Measurements from ENCODE around the gene SVIP. TPM values are rescaled to one million over a fixed set of nuclear protein-coding genes. Genes with fewer than 3 reads are reported as not detected.

Gene SVIP
- total RNA-seq (2014; rRNA removed; shearing (Covaris generic)): 18.1 and 21.6 TPM in 2 replicates

GRCh38 chr11:22829231-22830081, at the start of gene SVIP:
TSS of gene SVIP (minus strand) at chr11:22829801. CDS start at chr11:22829748, 53 bp downstream.
- peak; percentile 95 for DNase-seq (ENCODE audit: low read depth)

GRCh38 chr11:22878604-22879003, 49.0 kb upstream of the SVIP start:
- no peak for DNase-seq (ENCODE audit: low read depth)

GRCh38 chr11:22878039-22878438, 48.4 kb upstream of the SVIP start:
- no peak for DNase-seq (ENCODE audit: low read depth)

DNA sequence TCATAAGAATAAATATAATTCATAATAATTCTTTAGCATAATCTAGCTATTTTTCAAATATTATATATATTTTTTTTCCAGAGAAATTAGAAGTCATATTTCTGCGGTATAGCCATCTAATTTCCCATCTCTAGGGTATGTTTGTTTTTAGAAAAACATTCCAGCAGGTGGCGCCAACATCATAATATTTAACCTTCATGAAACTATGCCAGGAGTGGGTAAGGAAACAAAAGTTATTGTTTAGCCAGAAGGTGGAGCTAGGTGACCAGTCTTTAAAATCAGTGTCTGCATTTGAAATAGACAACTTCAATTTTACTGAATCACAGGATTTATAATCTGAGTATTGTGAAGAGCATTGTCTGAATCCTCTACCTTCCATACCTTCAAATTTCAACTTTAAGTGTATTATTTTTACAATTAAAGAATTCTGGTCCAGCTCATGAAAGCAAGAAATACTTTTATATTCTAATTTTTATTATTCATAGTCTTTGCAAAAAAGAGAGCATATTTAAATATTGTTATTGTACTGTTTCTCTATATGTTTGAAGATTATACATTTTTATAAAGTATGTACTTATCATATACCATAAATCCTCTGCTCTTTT, 46.4 kb upstream of the SVIP start:
- peak; percentile 66 for DNase-seq (ENCODE audit: low read depth)

DNA sequence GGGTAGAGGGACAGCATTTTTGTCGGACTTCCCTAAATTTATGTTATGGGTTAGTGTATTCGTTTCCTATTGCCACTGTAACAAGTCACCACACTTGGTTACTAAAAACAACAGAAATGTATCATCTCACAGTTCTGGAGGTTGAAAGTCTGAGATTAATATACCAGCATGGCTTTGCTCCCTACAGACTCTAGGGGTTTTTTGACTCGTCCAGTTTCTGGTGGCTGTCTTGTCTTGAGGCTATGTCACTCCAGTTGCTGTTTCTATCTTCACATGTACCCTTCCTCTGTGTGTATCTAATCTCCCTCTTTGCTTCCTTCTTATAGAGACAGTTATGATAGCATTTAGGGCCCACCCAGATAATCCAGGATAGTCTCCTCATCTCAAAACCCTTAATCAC, 39.7 kb upstream of the SVIP start:
- DNase-seq (ENCODE audit: low read depth): no peak

- no peak for DNase-seq (ENCODE audit: low read depth)
Observed at GRCh38 chr11:22860241-22860640, 30.6 kb upstream of the SVIP start, which contains the start of gene CCDC179. TSS of gene CCDC179 (minus strand) at chr11:22860474. CDS start at chr11:22860421, 53 bp downstream.

- no peak for DNase-seq (ENCODE audit: low read depth)
Observed at GRCh38 chr11:22859756-22860155, 30.2 kb upstream of the SVIP start.

DNA sequence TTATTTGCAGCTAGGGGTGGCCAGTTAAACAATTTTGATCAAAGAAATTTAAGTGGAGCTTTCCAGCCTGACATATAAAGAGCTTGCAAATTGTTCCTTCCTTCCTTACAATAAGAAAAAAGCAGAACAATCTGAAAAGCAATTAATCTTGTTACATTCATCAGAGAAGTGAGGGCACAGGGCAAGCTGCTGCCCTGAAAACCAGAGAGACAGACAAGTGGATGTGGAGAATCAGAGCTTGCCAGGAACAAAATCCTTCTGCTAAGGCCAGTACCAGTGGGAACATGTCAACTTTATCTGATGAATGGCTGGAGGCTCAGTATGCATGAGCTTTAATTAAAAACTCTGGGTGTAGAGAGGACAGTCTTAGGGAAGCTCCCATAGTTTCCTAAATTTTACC, 21.9 kb upstream of the SVIP start:
- no peak for DNase-seq (ENCODE audit: low read depth)

DNA sequence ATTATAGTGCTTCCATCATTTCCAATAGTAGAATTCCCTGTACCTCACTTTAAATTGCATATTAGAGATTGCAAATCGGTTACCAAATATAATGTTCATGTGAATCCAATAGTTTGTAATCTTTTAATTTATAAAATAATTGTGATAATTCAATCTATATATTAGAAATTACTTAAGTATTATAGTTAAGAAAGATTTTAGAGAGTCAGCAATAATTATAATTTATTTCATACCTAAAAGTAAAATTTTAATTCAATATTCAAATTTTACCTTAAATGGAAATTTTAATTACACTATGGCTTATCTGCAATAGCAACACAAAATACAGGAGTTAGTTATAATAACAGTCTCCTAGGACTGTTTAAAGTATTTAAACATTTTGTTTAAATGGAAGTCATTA, 17.1 kb upstream of the SVIP start:
- DNase-seq (ENCODE audit: low read depth): no peak

- peak; percentile 31 for DNase-seq (ENCODE audit: low read depth)
Observed at GRCh38 chr11:22832315-22833015, 2.9 kb upstream of the SVIP start.

GRCh38 chr11:22830082-22830414, 447 bp upstream of the SVIP start:
- DNase-seq (ENCODE audit: low read depth): no peak

DNA sequence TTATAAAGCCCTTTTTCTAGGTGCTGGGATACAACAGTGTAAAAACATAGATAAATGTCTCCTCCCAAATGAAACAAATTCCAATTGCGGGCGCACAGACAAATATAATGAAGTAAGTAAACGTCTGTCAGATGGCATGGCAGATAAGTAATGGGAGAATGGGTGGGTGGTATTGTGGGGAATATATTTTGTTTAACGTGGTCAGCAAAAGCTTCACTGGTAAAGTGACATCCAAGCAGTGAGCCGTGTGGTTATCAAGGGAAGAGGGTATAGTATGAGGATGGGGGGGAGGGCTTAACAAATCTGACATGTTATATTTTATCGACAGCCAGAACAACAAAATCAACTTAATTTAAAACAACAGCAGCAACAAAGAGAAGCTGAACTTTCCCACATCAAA, 1.2 kb downstream of the SVIP start:
- DNase-seq (ENCODE audit: low read depth): peak; percentile 3

DNA sequence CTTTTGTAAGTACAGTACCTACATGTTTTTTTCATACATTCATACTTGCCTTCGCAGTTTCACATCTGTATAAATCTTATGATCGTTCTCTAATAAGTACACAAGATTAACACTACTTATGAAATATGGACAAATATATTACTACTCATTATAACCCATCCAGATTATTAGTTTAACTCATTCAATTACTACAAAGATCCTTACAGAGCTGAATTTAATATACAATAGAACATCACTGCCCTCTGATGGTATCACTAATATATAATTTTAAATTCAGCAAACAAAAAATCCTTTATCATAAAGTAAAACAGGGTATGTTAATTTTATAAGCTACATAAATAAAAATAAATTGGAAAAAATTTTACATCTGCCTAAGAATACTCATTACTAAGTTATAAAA, 7.4 kb downstream of the SVIP start:
- no peak for DNase-seq (ENCODE audit: low read depth)

GRCh38 chr11:22809893-22810292, 19.7 kb downstream of the SVIP start:
- DNase-seq (ENCODE audit: low read depth): no peak

- DNase-seq (ENCODE audit: low read depth): no peak
Observed at GRCh38 chr11:22808571-22809197, 20.9 kb downstream of the SVIP start.

- no peak for DNase-seq (ENCODE audit: low read depth)
Observed at GRCh38 chr11:22807855-22808570, 21.6 kb downstream of the SVIP start.

- DNase-seq (ENCODE audit: low read depth): no peak
Observed at GRCh38 chr11:22807391-22807790, 22.2 kb downstream of the SVIP start.

DNA sequence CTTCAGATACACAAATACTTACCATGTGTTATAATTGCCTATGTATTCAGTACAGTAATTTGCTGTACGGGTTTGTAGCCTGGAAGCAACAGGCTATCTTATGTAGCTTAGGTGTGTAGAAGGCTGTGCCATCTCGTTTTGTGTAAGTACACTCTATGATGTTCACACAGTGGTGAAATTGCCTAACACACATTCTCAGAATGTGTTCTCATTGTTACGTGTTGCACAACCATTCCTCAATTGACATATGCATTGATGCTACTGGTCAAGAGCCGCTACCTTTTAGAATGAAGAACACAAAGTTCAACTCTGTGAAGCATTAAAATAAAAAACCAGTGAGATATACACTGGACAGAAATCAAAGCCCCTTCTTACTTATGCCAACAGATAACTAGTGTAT, 26.7 kb downstream of the SVIP start:
- no peak for DNase-seq (ENCODE audit: low read depth)

- DNase-seq (ENCODE audit: low read depth): no peak
Observed at GRCh38 chr11:22800482-22800881, 29.1 kb downstream of the SVIP start.

GRCh38 chr11:22798901-22799300, 30.7 kb downstream of the SVIP start:
- no peak for DNase-seq (ENCODE audit: low read depth)

- DNase-seq (ENCODE audit: low read depth): no peak
Observed at GRCh38 chr11:22797047-22797446, 32.6 kb downstream of the SVIP start.

DNA sequence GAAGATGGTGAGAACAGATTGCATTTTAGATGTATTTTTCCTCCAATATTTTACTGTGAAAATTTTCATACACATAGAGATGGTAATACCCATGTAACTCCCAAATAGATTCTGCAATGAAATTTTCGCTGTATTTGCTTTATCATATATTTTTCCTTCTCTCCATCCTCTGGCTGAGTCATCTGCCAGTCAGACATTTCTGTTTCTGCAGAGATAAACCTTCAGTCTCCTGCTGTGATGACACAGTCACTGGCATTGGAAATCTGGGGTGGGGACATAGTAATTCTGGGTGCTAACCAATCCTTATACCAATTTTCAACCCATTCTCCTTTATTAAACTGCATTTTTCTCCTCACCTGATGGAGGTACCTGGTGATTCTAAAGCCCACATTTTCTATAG, 33.7 kb downstream of the SVIP start:
- peak; percentile 37 for DNase-seq (ENCODE audit: low read depth)
